WERI-Rb-1 (cell line): ENCODE results near the gene SH3TC2.

ENCODE experiments used
- DNase-seq: peaks from one replicate; pipeline ENCODE4 v3.0.0-alpha.2; 2020
- H3K27ac ChIP-seq: fragments of 250-450 bp; sonication (Bioruptor Pico); 2 replicates; pipeline ENCODE4 v1.5.1; 2020; ENCODE audit warnings: mild to moderate bottlenecking, moderate library complexity
- H3K27me3 ChIP-seq: fragments of 250-450 bp; sonication (Bioruptor Pico); 2 replicates; pipeline ENCODE4 v1.5.1; 2021; ENCODE audit warnings: mild to moderate bottlenecking, low read depth, moderate library complexity; ENCODE audit not compliant: insufficient read depth, severe bottlenecking
- H3K36me3 ChIP-seq: fragments of 250-450 bp; sonication (Bioruptor Pico); 2 replicates; pipeline ENCODE4 v1.5.1; 2020; ENCODE audit warnings: mild to moderate bottlenecking, moderate library complexity
- H3K4me3 ChIP-seq: 2 replicates; pipeline ENCODE4 v1.5.1; 2011; ENCODE audit warnings: low read depth, mild to moderate bottlenecking, control low read depth, low read length
- H3K9me3 ChIP-seq: fragments of 250-450 bp; sonication (Bioruptor Pico); 2 replicates; pipeline ENCODE4 v1.5.1; 2021; ENCODE audit warnings: mild to moderate bottlenecking, moderate library complexity; ENCODE audit not compliant: severe bottlenecking
- TF ChIP-seq, protein P1 (sequence below): IDR thresholded peaks from 2 replicates; pipeline ENCODE4 v1.5.1; 2011; ENCODE audit warnings: low read depth, mild to moderate bottlenecking, control low read depth, inconsistent platforms, low read length

Gene SH3TC2

DNA sequence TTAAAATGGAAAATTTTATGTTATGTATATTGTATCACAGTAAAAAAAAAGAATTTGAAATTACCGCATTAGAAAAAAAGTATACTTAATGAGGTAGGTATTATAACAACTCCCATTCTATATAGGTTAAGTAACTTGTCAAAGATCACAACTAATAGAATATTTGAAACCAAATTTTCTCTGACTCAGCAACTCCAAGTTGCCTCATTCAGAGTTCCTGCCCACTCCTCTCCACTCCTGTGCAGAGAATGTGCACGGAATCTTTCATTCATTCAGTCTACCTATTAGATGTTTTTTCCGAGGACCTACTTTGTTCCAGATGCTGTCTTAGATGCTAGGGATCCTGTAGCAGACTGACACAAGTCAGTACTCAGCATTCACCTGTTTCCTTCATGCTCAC, 15.4 kb downstream of the SH3TC2 start:
- no peaks in the 10 kb centered on the region for H3K36me3 ChIP-seq
- no peaks in the 10 kb centered on the region for H3K9me3 ChIP-seq
- no peak overlapping the region for H3K27ac ChIP-seq
- TF ChIP-seq, protein P1, sequence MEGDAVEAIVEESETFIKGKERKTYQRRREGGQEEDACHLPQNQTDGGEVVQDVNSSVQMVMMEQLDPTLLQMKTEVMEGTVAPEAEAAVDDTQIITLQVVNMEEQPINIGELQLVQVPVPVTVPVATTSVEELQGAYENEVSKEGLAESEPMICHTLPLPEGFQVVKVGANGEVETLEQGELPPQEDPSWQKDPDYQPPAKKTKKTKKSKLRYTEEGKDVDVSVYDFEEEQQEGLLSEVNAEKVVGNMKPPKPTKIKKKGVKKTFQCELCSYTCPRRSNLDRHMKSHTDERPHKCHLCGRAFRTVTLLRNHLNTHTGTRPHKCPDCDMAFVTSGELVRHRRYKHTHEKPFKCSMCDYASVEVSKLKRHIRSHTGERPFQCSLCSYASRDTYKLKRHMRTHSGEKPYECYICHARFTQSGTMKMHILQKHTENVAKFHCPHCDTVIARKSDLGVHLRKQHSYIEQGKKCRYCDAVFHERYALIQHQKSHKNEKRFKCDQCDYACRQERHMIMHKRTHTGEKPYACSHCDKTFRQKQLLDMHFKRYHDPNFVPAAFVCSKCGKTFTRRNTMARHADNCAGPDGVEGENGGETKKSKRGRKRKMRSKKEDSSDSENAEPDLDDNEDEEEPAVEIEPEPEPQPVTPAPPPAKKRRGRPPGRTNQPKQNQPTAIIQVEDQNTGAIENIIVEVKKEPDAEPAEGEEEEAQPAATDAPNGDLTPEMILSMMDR, result no peak
- no peak overlapping the region for H3K4me3 ChIP-seq
- no peak for DNase-seq
- H3K27me3 ChIP-seq, result peaks cover 16% of the 10 kb centered on the region

DNA sequence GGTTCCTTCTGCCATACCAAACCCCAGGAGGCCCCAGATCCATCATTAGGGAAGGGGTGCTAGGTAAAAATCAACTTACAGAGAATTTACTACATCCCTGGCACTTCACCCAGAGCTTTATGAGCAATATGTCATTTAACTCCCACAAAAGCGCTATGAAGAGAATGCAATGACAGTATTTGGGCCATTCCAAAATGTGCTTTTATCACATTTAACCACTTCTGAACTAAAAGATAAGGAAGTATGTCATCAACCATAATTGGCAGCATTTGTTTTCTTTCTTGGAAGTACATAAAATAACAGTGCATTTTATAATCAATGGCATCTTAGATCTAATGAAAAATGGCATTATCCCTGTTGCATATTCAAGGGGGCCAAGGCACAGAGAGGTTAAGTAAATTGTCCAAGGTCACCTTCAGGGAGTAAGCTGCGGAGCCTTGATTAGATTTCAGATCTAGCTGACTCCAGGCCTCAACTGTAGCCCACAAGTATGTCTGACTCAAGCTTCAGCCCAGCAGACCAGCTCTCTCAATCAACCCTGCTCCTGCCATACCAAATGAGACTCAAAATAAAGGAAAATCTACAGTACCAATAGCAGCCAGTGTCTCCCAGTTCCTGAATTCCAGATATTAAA, 16.5 kb downstream of the SH3TC2 start:
- Histone ChIP-seq H3K9me3 (no peaks in the 10 kb centered on the region), H3K27me3 (peaks cover 15% of the 10 kb centered on the region), H3K4me3 (no peak overlapping the region), H3K27ac (no peak overlapping the region), H3K36me3 (no peaks in the 10 kb centered on the region)
- no peak for DNase-seq
- TF ChIP-seq, protein P1, result no peak

DNA sequence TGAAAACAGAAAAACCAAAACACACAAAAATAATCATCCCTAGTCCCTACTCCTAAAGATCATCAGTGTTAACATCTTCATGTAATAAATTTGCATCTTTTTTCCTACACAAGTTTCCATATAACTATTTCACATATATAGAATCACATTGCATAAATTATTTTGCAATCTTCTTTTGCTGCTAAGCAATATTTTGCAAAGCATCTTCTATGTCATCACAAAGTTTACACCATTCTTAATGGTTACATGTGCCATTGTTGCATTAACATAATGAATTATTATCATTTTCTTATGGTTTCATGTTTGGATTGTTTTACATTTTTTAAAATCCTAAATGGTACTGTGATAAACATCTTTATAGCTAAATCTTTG, 17.8 kb downstream of the SH3TC2 start:
- H3K4me3 ChIP-seq, result no peak overlapping the region
- no peak overlapping the region for H3K27ac ChIP-seq
- peaks cover 21% of the 10 kb centered on the region for H3K27me3 ChIP-seq
- TF ChIP-seq, protein P1, result no peak
- no peak for DNase-seq
- H3K36me3 ChIP-seq, result no peaks in the 10 kb centered on the region
- no peaks in the 10 kb centered on the region for H3K9me3 ChIP-seq

DNA sequence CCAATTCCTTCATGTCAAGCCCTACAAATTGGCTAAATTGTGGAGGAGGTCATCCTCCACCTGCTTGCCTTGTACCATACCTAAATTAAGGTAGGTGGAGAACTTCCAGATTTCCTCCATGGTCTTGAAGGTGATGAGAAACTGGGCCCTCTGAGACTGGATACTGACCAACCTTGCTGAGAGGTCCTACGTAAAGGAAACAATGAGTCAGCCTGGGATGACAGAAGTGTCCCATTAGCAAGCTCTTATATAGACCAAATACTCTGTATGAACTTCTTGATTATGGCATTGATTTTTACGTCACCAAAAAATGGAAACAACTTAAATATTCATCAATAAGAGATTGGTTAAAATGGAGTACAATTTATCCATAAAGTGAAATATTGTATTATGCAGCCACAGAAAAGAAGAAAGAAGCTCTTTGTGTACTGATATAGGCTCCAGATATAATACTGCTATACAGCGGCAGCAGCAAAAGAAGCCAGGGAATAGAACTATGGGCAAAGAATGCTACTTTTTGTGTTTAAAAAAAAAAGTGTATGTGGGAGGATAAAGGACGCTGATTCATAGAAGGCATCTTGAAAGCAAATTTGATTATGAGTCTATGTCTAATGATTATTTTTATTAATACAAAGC, 18.3 kb downstream of the SH3TC2 start:
- Histone ChIP-seq H3K9me3 (no peaks in the 10 kb centered on the region), H3K27ac (no peak overlapping the region), H3K27me3 (peaks cover 20% of the 10 kb centered on the region), H3K36me3 (no peaks in the 10 kb centered on the region), H3K4me3 (no peak overlapping the region)
- no peak for DNase-seq
- TF ChIP-seq, protein P1, result no peak

DNA sequence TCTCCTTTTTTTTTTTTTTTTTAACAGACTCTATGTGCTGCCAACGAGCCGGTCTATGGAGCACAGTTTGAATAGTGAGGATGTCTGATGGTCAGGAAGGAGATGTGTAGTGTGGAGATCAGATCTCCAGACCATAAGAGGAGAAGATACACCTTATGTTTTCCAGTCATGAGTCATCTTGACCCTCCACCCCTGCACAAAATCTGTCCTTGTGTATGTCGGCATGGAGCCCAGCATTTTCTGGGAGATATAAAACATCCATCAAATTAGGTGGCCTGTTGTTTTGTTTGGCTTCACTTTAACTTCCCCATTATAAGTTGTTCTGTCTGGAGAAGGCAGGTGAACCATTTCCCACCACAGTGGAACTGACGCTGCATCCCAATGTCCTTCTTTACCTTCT, 19.2 kb downstream of the SH3TC2 start:
- TF ChIP-seq, protein P1, result no peak
- no peak for DNase-seq
- peaks cover 24% of the 10 kb centered on the region for H3K27me3 ChIP-seq

DNA sequence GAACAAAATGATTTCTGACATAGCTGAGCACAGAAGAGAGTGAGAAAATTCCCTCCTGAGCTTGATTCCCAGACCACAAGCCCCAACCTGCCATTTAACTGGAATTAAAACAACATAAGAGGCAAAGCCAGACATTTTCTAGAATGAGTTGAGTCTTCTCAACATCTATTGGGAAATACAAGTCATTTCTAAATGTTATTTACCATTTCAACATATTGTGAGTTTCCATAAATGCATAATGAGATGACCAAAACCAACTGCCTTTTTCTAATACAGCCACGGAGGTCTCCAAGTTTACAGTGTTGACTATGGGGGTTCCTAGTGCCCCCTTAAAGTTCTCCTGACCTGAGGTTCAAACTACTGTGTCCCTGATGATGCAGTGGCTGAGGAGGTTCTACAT, 20.0 kb downstream of the SH3TC2 start:
- Histone ChIP-seq H3K36me3 (no peaks in the 10 kb centered on the region), H3K27ac (no peak overlapping the region), H3K9me3 (no peaks in the 10 kb centered on the region), H3K27me3 (peaks cover 32% of the 10 kb centered on the region), H3K4me3 (no peak overlapping the region)
- TF ChIP-seq, protein P1, result no peak
- no peak for DNase-seq

More for the DNA sequence above, 19.2 kb downstream of the SH3TC2 start:
- no peaks in the 10 kb centered on the region for H3K36me3 ChIP-seq
- no peaks in the 10 kb centered on the region for H3K9me3 ChIP-seq
- H3K4me3 ChIP-seq, result no peak overlapping the region
- no peak overlapping the region for H3K27ac ChIP-seq
